CD4-positive, alpha-beta T cell (primary cell): ENCODE results near the gene DNAJC7. TPM values are rescaled to one million over a fixed set of nuclear protein-coding genes. Genes with fewer than 3 reads are reported as not detected.

Experiments
- ATAC-seq: fragments of 200-7000 bp; cut with Tn5 transposase; one replicate; pipeline ENCODE4 v1.10.0; 2022; ENCODE audit warnings: mild to moderate bottlenecking; ENCODE audit not compliant: poor library complexity
- CTCF ChIA-PET: fragments of 350-600 bp; sonication (Branson Sonifier 250); formaldehyde crosslinking; loops from one replicate; lab custom pipeline; 2021; ENCODE audit warnings: antibody characterized with exemption, inconsistent platforms; lab: Charles Lee
- POLR2A ChIA-PET: fragments of 350-600 bp; sonication (Branson Sonifier 250); formaldehyde crosslinking; loops from one replicate; lab custom pipeline; 2021; ENCODE audit warnings: antibody characterized with exemption, inconsistent platforms; lab: Charles Lee
- DNase-seq, 14 experiments: peaks; one replicate each; pipeline ENCODE4 v3.0.0-alpha.2; 2013 to 2020; ENCODE audit warnings: mixed read lengths in 2 of 14
- H3K27ac ChIP-seq, 2 donors: one replicate each; pipeline versions ENCODE4 v1.5.1 to v1.7.0; 2013; ENCODE audit warnings: low read length in 2 of 2, low read depth in 1 of 2, mild to moderate bottlenecking in 1 of 2
- H3K27me3 ChIP-seq, 2 experiments: 1 replicate in 1 of 2; 2 replicates in 1 of 2; pipeline versions ENCODE4 v1.6.1 to v1.7.0; 2013; ENCODE audit warnings: low read length in 2 of 2, control low read depth in 1 of 2, mild to moderate bottlenecking in 1 of 2, moderate library complexity in 1 of 2; ENCODE audit not compliant: insufficient read depth in 2 of 2, control insufficient read depth in 1 of 2
- H3K36me3 ChIP-seq: one replicate; pipeline ENCODE4 v1.6.1; 2013; ENCODE audit warnings: low read length, control low read depth; ENCODE audit not compliant: insufficient read depth
- H3K4me1 ChIP-seq: one replicate; pipeline ENCODE4 v1.6.1; 2013; ENCODE audit warnings: low read length, control low read depth; ENCODE audit not compliant: insufficient read depth
- H3K4me3 ChIP-seq: one replicate; pipeline ENCODE4 v1.5.1; 2013; ENCODE audit warnings: mild to moderate bottlenecking, low read length, moderate library complexity
- H3K9me3 ChIP-seq, 2 experiments: 1 replicate in 1 of 2; 2 replicates in 1 of 2; pipeline versions ENCODE4 v1.6.1 to v1.7.0; 2013; ENCODE audit warnings: low read length in 2 of 2, mild to moderate bottlenecking in 2 of 2, control low read depth in 1 of 2, moderate library complexity in 1 of 2; ENCODE audit not compliant: control insufficient read depth in 1 of 2, insufficient read depth in 1 of 2
- H3K27ac Mint-ChIP-seq: one replicate; pipeline ENCODE4 v1.8.0; 2020; ENCODE audit warnings: mixed read lengths
- H3K27me3 Mint-ChIP-seq: one replicate; pipeline ENCODE4 v1.8.0; 2021; ENCODE audit warnings: mixed read lengths
- H3K36me3 Mint-ChIP-seq: one replicate; pipeline ENCODE4 v1.8.0; 2021; ENCODE audit warnings: low read depth, mixed read lengths
- H3K4me1 Mint-ChIP-seq: one replicate; pipeline ENCODE4 v1.8.0; 2021; ENCODE audit warnings: low read depth, mixed read lengths
- H3K4me3 Mint-ChIP-seq: one replicate; pipeline ENCODE4 v1.8.0; 2020; ENCODE audit warnings: mild to moderate bottlenecking, mixed read lengths
- H3K9me3 Mint-ChIP-seq: one replicate; pipeline ENCODE4 v1.8.0; 2020; ENCODE audit warnings: mixed read lengths
- intact Hi-C, 2 experiments: fragments of 100-400 bp; cut with DNase I in 1 of 2; cut with micrococcal nuclease in 1 of 2; formaldehyde crosslinking; loops; one replicate each; pipeline versions ENCODE4 v1.15.1 to v1.9.0; 2023 to 2025; cut with DNase I, micrococcal nuclease
- total RNA-seq, 174 experiments: library from RNA in 2 of 174; stranded (reverse) in 2 of 174; gene quantifications; one replicate each; pipeline ENCODE4 v1.2.3 and lab custom pipeline; 2021 to 2026
- TF ChIP-seq, protein P1 (sequence below): fragments of 200-600 bp; IDR thresholded peaks from one replicate; pipeline ENCODE4 v1.8.0; 2022; ENCODE audit warnings: antibody characterized with exemption, mild to moderate bottlenecking

DNAJC7 gene
- total RNA-seq, 2 experiments from 2014 or later, result 117 to 140 TPM

DNA sequence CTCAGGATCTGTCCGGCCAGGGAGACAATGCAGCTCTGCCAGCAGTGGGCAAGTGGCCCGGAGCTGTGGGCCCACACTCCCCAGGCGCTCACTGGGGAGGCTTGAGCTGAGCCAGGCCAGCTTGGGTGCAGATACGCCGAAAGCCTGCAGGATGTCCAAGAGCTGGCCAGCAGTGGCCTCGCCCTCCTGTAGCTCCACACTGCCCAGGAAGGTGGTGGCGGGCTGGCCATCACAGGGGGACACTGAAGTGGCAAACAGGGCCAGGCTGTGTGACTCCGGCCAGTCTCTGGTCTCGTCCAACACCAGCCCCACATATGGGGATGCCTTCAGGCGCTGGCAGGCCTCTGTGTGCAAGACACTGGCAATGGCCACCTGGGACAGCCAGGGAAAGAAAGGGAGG, 23.6 kb upstream of the DNAJC7 start:
- Histone ChIP-seq H3K4me1 (no peaks in the 10 kb centered on the region), H3K4me3 (no peak overlapping the region), H3K36me3 (no peaks in the 10 kb centered on the region), H3K27ac (no peak overlapping the region), H3K27me3 (peaks cover 2 to 4% of the 10 kb centered on the region in 2 experiments), H3K9me3 (no peaks in the 10 kb centered on the region)
- no peak for ATAC-seq
- ChIA-PET POLR2A (no interaction called here), CTCF (interaction anchor here (0.8 kb wide), 1 partner anchor 10 kb away, joined by 3 read pairs; no protein-coding TSS in a partner anchor)
- Mint-ChIP-seq H3K27me3 (peaks cover 19% of the 10 kb centered on the region), H3K36me3 (no peaks in the 10 kb centered on the region), H3K4me1 (no peaks in the 10 kb centered on the region), H3K27ac (no peak overlapping the region), H3K4me3 (no peak overlapping the region), H3K9me3 (no peaks in the 10 kb centered on the region)
- no peak for DNase-seq
- TF ChIP-seq, protein P1, sequence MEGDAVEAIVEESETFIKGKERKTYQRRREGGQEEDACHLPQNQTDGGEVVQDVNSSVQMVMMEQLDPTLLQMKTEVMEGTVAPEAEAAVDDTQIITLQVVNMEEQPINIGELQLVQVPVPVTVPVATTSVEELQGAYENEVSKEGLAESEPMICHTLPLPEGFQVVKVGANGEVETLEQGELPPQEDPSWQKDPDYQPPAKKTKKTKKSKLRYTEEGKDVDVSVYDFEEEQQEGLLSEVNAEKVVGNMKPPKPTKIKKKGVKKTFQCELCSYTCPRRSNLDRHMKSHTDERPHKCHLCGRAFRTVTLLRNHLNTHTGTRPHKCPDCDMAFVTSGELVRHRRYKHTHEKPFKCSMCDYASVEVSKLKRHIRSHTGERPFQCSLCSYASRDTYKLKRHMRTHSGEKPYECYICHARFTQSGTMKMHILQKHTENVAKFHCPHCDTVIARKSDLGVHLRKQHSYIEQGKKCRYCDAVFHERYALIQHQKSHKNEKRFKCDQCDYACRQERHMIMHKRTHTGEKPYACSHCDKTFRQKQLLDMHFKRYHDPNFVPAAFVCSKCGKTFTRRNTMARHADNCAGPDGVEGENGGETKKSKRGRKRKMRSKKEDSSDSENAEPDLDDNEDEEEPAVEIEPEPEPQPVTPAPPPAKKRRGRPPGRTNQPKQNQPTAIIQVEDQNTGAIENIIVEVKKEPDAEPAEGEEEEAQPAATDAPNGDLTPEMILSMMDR, result no peak
- intact Hi-C loops, result no loop called here

DNA sequence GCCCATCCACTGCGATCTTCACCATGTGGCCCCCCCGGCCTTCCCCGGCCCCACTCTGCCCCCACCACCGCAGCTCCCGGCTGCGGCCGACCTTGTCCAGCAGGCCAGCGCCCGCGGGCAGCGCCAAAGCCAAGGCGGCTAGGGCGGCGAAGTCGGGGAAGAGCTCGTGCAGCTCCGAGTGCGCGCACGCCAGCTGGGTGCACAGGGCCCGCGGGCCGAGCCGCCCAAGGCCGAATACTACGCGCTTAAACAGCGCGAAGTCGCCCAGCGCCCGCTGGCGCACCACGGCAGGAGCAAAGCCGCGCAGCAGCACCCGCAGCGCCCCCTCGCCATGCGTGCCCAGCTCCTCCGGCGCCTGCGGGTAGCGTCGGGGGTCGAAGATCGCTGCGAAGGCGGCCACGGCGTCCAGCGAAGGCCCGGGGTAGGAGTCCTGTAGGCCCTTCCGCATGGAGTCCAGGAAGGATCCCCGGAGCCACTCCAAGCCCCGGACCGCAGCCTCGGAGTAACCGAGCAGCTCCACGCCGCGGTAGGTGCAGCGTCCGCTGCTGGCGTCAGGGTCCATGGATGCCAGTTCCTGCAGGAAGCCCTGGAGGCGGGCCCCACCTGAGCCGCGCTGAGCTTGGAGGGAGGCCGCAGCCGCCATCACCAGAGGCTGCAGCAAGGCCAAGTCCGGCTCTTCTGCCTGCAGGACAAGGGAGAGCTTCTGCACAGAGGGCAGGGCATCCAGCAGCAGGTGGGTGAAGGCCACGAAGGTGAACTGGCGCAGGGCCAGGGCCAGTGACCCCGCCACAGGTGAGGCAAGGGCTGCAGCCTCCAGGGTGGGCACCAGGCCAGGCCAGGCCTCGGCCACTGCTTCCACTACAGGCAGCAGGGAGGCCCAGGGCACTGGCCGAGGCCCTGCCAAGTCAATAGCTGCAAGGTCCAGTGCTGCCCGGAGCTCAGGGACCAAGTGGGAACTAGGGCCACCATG, 22.8 kb upstream of the DNAJC7 start:
- CTCF ChIA-PET, result no interaction called here
- H3K27me3 Mint-ChIP-seq, result peaks cover 19% of the 10 kb centered on the region
- Histone ChIP-seq H3K27me3 (peaks cover 2 to 4% of the 10 kb centered on the region in 2 experiments), H3K9me3 (no peaks in the 10 kb centered on the region), H3K27ac (no peak overlapping the region), H3K4me1 (no peaks in the 10 kb centered on the region), H3K36me3 (no peaks in the 10 kb centered on the region), H3K4me3 (no peak overlapping the region)
- H3K4me1 Mint-ChIP-seq, result no peaks in the 10 kb centered on the region
- no peak for ATAC-seq
- POLR2A ChIA-PET, result interaction anchor here (0.8 kb wide), 1 partner anchor 22 kb away, joined by 3 read pairs; the partner anchor contains the start of gene DNAJC7
- no peaks in the 10 kb centered on the region for H3K9me3 Mint-ChIP-seq
- H3K36me3 Mint-ChIP-seq, result no peaks in the 10 kb centered on the region
- no peak overlapping the region for H3K27ac Mint-ChIP-seq
- no peak overlapping the region for H3K4me3 Mint-ChIP-seq
- intact Hi-C loops, result no loop called here
- no peak for DNase-seq
- TF ChIP-seq, protein P1, result no peak

DNA sequence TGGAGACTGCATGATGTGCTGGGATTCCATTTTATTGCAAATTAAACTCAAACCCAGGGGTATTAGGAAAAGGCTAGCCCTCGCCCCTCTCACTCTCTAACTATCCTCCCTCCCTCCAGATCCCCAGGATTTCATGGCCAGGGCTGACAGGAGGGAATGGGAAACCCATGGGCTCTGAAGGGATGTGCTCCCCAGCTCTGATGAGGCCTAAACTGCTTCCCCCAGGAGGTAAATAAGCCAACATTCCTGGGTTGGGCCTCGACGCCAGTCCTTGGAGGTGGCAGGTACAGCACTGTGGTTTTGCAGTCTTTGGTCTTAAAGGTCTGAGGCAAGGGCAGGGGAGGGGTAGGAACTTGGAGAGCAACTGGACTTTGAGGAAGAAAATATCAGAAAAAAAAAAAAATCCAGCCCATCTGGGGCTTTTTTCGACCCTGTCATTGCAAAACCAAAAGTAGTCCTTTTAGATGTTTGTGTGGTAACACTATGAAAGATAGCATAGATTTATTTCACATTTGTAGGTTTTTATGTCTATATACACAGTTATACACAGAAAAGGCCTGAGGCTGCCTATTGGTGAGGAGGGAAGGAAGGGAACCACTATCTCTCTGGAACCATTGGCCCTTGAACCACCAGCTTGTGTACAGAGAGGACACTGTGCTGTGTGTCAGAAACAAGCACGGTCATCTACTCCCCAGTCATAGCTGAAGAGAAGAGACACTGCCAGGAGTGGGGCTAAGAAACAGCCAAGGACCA, 21.2 kb upstream of the DNAJC7 start:
- DNase-seq, result no peak
- no peaks in the 10 kb centered on the region for H3K36me3 ChIP-seq
- peaks cover 19% of the 10 kb centered on the region for H3K27me3 Mint-ChIP-seq
- ChIA-PET CTCF (no interaction called here), POLR2A (no interaction called here)
- TF ChIP-seq, protein P1, result no peak
- peaks cover 2 to 4% of the 10 kb centered on the region in 2 experiments for H3K27me3 ChIP-seq
- H3K9me3 Mint-ChIP-seq, result no peaks in the 10 kb centered on the region
- no peak for ATAC-seq
- peaks cover 4% of the 10 kb centered on the region for H3K4me1 Mint-ChIP-seq
- no peaks in the 10 kb centered on the region for H3K9me3 ChIP-seq
- H3K27ac Mint-ChIP-seq, result no peak overlapping the region
- no peaks in the 10 kb centered on the region for H3K36me3 Mint-ChIP-seq
- H3K27ac ChIP-seq, result no peak overlapping the region
- intact Hi-C loops, result no loop called here
- H3K4me3 Mint-ChIP-seq, result no peak overlapping the region
- no peak overlapping the region for H3K4me3 ChIP-seq
- no peaks in the 10 kb centered on the region for H3K4me1 ChIP-seq
